Activated CD4-positive, CD25-positive, alpha-beta regulatory T cell (primary cell): Measurements from ENCODE around the gene ZNF212.
A peak's percentile ranks its signal among the peaks of the same experiment; 100 is the strongest.

ENCODE experiments used
- DNase-seq, 4 experiments: peaks; one replicate each; lab custom pipeline; 2025; lab: John Stamatoyannopoulos, UW

Gene ZNF212

DNA sequence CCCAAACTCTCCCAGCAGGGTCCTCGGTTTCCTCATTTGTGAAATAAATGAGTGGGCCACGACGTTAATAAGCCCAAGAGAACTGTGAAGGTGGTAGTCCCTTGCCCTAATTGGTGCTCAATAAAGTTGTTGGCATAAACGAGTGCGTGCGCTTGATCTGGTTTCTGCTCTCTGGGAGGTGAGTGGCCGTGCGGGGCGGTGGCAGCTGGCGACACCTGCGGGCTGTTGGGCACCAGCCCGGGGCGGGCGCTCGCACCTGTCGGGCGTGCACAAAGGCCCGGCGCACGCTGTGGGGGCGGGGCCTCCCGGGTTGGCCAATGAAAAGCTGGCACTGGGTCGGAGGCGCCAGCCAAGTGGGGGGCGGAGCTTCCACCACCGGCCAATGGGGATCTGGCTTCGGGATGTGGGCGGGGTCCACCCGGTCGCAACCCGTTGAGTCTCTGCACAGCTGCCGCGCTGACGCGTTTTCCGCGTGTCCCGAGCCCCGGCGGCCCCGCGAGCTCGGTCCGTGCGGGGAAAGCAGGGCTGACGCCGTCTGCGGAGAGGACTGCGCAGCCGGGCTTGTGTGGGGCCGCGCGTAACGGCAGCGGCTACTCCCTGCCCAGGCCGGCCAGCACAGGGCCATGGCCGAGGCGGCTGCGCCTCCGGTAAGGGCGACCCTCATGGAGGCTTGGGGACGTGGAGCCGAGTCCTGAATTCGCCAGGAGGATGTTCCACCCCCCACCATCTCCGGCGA lies 45.6 kb downstream of the ZNF212 start:
- DNase-seq: peak; percentile 93 to 98 (median 97)

DNA sequence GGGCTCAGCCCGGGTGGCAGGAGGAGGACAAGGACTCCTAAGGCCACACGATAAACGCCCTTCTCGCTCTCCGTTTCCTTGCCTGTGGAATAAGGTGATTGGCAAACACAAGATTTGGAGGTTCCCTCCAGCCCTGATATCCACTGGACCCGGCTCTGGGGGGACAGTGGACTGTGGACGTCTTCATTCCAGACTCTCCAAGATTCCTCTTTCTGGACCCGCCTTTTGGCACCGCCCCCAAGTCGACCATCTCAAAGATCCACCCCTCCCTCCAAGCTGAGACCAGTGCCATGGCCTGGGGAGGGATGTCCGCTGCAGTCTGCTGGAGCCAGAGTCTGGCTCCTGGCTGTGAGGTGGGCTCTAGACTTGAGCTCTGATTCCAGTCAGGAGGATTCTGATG lies 46.2 kb downstream of the ZNF212 start:
- no peak for DNase-seq

- DNase-seq: no peak
Observed at GRCh38 chr7:149286811-149287400, 47.5 kb downstream of the ZNF212 start.

DNA sequence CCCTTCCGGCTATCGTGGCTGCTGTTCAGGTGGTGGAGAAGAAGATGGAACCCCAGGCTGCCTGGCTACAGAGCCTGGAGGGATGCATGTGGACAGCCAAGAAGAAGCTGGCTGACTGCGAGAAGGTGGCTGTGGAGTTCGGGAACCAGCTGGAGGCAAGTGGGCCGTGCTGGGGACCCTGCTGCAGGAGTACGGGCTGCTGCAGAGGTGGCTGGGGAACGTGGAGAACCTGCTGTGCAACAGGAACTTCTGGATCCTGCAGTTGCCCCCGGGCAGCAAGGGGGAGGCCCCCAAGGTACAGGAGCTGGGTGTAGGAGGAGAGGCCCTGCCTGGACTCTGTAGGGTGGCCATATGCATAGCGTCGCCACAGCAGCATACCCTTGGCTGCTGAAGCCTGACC lies 48.2 kb downstream of the ZNF212 start:
- DNase-seq: no peak

GRCh38 chr7:149289262-149289661 lies 49.8 kb downstream of the ZNF212 start:
- no peak for DNase-seq

GRCh38 chr7:149289856-149290255 lies 50.4 kb downstream of the ZNF212 start:
- DNase-seq: no peak

DNA sequence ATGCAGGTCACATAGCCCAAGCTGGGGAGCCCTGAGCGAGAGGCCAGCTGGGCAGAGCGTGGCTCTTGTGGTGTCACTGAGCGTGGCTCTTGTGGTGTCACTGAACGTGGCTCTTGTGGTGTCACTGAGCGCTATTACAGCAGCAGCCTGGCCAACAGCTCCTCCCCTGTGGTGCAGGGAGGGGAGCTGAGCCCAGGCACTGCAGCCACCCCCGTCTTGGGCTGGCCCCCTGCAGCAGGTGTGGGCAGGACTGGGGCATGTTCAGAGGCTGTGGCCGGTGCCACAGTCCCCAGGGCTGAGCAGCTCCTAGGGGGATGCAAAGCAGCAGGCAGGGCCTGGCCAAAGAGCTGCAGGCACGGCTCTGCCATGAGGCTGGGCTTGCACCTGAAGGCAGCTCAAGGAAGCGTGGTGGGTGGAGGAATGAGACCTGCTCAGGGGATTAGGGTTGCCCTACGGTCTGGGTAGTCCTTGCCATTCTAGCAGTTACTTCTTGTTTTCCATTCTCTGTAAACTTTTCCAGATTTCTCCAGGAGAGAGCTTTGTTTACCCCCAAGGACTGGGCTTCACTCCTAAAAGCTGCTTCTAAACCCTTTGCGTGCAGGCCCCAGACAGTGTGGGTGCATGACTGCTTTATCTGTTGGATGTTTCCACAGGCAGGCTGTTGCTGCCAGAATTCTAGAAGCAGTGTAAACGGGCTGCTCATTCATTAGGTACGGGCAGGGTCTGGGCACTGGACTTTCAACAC lies 51.8 kb downstream of the ZNF212 start:
- DNase-seq: no peak

DNA sequence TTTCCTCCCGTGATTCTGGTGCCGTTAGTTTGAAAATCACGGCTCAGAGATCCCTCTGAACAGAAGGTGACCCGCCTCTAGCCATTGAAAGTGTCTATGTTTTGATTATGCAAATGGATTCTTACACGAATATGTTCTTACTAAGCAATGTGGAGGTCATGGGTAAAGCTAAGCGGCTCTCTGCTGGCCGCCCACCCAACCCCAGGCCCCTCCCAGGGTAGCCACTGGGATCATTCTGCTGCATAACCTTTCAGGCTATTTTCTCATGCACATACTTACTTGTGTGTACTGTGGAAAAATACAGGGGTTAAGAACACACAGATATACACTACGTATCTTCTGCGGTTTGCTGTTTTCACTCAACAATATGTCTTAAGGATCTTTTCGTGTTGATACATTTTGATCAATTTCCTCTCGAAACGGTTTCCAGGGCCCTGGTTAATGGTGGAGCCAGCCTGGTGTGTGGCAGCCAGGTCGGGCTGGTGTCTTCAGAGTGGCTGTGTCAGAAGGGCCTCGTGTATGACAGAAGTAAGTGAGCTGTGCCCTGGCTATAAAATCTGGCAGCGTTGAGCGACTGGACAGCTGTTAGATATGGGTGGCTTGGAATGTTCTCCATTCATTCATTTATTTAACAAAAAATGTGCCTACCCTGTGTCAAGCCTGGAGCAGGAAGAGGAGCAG lies 52.5 kb downstream of the ZNF212 start:
- DNase-seq: no peak

DNA sequence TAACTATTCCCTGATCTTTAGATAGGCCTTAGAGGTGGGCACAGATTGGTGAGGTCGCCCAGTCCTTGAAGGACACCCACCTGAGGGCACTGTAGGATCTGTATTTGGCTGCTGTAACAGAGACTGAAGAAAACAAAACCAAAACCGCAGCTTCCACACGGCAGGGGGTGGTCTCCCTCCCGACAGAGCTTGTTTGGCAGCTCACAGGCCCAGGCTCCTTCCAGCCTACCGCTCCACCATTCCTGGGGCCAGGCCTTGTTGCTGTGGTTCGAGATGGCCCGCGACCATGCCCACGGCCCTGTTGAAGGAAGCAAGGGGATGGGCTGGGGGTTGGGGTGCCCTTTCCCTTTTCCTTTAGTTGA lies 53.0 kb downstream of the ZNF212 start:
- no peak for DNase-seq

GRCh38 chr7:149293338-149293737 lies 53.9 kb downstream of the ZNF212 start:
- no peak for DNase-seq

- no peak for DNase-seq
Observed at GRCh38 chr7:149293946-149294633, 54.6 kb downstream of the ZNF212 start.

- DNase-seq: no peak
Observed at GRCh38 chr7:149294634-149295480, 55.4 kb downstream of the ZNF212 start.

DNA sequence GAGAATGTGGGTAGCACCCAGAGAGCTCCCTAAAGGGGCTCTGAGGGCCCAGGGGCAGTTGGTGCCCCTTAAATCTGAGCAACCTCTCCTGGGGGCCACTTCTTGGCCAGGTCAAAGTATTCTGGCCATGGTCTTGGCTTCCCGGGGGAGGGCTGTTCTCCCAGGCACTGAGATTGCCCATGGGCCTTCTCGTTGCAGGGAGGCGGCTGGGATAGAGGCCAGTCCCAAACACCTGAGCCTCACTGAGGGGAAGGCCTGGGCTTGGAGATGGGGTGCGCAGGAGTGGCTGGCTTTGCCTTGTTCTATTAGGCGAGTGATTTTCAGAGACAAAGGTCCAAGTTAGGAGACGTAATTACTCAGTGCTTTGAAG lies 56.0 kb downstream of the ZNF212 start:
- DNase-seq: no peak

GRCh38 chr7:149296368-149296767 lies 56.9 kb downstream of the ZNF212 start:
- no peak for DNase-seq

- DNase-seq: no peak
Observed at GRCh38 chr7:149297034-149297755, 57.7 kb downstream of the ZNF212 start.

DNA sequence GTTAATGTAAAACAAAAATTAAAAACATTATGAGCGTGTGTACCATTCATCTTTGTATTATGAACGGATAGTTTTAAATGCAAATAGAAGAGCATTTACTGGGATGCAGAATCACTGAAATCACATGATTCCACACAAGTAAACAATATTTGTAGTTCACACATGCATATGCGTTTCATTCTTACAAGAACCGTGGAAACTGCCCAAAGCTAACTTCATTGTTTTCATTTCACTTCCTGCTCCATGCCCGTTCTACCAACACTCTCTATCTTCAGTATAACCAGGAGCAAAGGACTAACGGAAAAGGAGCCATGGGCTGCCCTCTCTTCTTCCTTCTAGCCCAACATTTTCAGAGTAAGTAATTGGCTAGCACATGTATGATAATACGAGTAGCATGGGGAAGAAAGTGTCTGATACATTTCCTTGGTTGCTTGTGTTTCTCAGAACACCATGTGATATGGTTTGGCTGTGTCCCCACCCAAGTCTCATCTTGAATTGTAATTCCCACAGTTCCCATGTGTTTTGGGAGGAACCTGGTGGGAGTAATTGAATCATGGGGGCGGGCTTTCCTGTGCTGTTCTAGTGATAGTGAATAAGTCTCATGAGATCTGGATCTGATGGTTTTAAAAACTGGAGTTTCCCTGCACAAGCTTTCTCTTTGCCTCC lies 61.3 kb downstream of the ZNF212 start:
- DNase-seq: no peak

DNA sequence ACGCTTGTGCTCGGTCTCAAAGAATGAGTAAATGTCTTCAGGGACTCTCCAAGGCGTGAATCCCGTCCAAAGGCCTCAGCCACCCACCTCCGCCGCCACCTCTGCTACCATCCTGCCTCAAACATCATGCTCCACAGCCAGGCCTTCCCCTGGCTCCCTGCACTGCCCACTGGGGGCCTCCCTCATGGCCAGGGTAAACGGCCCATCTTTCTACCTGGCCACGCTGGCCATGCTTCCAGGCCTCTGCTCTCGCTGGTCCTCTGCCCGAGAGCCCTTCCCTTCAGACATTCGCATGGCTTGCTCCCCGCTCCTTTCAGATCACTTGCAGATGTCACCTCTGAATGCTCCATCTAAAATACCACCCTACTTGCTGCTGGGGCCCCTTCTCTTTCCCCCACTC lies 62.8 kb downstream of the ZNF212 start:
- DNase-seq: no peak

- no peak for DNase-seq
Observed at GRCh38 chr7:149302865-149303264, 63.4 kb downstream of the ZNF212 start.

DNA sequence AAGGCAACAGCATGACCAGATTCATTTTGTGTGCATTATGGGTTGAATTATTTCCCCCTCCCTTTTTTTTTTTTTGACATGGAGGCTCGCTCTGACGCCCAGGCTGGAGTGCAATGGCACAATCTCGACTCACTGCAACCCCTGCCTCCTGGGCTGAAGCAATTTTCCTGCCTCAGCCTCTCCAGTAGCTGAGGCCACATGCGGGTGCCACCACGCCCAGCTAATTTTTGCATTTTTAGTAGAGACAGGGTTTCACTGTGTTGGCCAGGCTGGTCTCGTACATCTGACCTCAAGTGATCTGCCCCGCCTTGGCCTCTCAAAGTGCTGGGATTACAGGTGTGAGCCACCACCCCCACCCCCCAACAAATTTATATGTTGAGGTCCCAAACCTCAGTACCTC lies 64.6 kb downstream of the ZNF212 start:
- DNase-seq: no peak
